Activated CD4-positive, alpha-beta memory T cell treated with anti-CD3 and anti-CD28 coated beads, Interleukin-2, amount 10 ng/mL, durations not matched to agents 7 days and 5 days (primary cell): ENCODE measurements around the gene ANO4. TPM values are rescaled to one million over a fixed set of nuclear protein-coding genes. Genes with fewer than 3 reads are reported as not detected.
"Not testable (repeated sequence)": the region's sequence is repeated elsewhere in the genome, so short reads cannot be mapped to it uniquely, and the experiment has no call there.

Experiments
- CTCF ChIA-PET: fragments of 350-600 bp; sonication (Branson Sonifier 250); formaldehyde crosslinking; loops from one replicate; lab custom pipeline; 2021; ENCODE audit warnings: antibody characterized with exemption, inconsistent platforms; lab: Charles Lee
- POLR2A ChIA-PET: fragments of 350-600 bp; sonication (Branson Sonifier 250); formaldehyde crosslinking; loops from one replicate; lab custom pipeline; 2021; ENCODE audit warnings: antibody characterized with exemption; lab: Charles Lee
- DNase-seq: peaks from one replicate; pipeline ENCODE4 v3.0.0-alpha.2; 2020
- H3K27ac Mint-ChIP-seq: one replicate; pipeline ENCODE4 v1.8.0; 2021; ENCODE audit warnings: mild to moderate bottlenecking, mixed read lengths
- H3K27me3 Mint-ChIP-seq: one replicate; pipeline ENCODE4 v1.8.0; 2021; ENCODE audit warnings: mixed read lengths
- H3K36me3 Mint-ChIP-seq: one replicate; pipeline ENCODE4 v1.8.0; 2021; ENCODE audit warnings: low read depth, mixed read lengths
- H3K4me1 Mint-ChIP-seq: one replicate; pipeline ENCODE4 v1.8.0; 2021; ENCODE audit warnings: mixed read lengths
- H3K4me3 Mint-ChIP-seq: one replicate; pipeline ENCODE4 v1.8.0; 2021; ENCODE audit warnings: mild to moderate bottlenecking, mixed read lengths
- H3K9me3 Mint-ChIP-seq: one replicate; pipeline ENCODE4 v1.8.0; 2021; ENCODE audit warnings: mixed read lengths
- total RNA-seq, 2 experiments: library from RNA; stranded (reverse); gene quantifications; one replicate each; pipeline ENCODE4 v1.2.3, GENCODE V29; 2021

The ANO4 gene
- total RNA-seq, 2 experiments from 2014 or later = not detected

DNA sequence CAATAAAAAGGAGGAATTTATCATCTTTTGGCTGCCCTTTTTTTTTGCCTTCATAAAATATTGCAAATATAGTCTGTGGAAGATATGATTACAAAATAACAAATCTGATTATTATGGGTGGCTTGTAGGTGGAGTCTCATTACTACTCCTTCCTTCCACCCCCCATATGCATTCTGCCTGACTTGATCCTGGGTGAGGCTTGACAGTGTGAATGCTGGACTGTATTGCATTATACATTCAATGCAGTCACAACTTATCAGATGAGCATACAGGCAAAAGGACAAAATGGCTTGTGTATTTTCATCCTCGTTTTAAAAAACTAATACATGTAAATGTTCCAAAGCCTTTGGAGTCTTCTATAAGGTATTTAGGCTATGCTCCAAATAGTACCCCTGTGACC is 186.3 kb downstream of the ANO4 start:
- Mint-ChIP-seq H3K27me3 (no peaks in the 10 kb centered on the region), H3K36me3 (no peaks in the 10 kb centered on the region), H3K27ac (no peak overlapping the region), H3K4me1 (no peaks in the 10 kb centered on the region), H3K4me3 (no peak overlapping the region), H3K9me3 (no peaks in the 10 kb centered on the region)
- POLR2A ChIA-PET = no interaction called here
- CTCF ChIA-PET = no interaction called here
- no peak for DNase-seq

DNA sequence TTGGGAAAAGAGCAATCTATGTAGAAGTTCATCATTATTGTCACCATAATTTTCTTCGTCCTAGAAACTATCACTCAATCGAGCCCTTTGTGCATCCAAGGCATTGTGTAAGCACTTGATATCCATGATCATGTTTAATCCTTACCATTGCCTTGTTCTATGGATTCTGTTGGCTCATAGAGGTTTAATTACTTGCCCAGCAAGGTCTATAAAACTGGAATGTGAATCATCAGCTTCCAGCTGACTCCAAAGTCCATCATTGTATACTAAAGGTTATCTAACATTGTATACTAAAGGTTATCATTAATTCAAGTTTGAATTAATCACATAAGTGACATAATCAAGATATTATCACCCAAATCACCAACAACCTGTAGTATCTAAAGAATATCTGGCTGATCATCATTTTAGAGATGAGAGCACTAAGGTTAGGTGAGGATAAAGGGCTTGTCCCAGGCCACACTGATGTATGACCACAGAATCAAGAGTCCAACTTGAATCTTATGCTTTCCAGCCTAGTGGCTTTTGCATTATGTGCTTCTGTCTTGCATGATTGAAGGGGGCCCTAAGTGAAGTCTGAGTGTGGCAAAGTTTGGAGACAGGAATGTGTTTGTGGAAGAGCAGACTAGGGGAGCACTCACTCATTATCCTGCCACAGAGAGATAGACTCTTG is 188.1 kb downstream of the ANO4 start:
- Mint-ChIP-seq H3K9me3 (no peaks in the 10 kb centered on the region), H3K4me1 (no peaks in the 10 kb centered on the region), H3K27ac (no peak overlapping the region), H3K4me3 (no peak overlapping the region), H3K36me3 (no peaks in the 10 kb centered on the region), H3K27me3 (no peaks in the 10 kb centered on the region)
- CTCF ChIA-PET = no interaction called here
- no peak for DNase-seq
- POLR2A ChIA-PET = no interaction called here

DNA sequence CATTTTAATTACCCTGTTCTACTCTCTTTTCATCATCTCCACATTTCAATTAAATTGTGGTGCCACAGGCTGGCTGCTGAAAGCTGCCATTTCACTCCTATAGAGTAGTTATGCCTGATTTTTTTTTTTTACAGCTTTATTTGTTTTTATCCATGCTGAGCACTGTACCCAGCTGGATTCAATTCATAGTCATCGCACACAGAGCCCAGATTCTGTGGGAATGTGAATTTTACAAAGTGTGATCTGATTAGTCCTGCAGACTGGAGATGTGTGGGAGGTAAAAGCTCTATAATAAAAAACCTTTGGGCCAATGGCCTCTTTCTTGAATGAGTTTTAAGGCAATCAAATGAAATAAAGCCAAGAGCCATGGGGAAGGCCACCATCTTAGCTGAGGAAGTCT is 190.2 kb downstream of the ANO4 start:
- ChIA-PET CTCF (no interaction called here), POLR2A (no interaction called here)
- no peaks in the 10 kb centered on the region for H3K36me3 Mint-ChIP-seq
- no peak overlapping the region for H3K4me3 Mint-ChIP-seq
- no peaks in the 10 kb centered on the region for H3K27me3 Mint-ChIP-seq
- DNase-seq = no peak
- H3K4me1 Mint-ChIP-seq = no peaks in the 10 kb centered on the region
- no peak overlapping the region for H3K27ac Mint-ChIP-seq
- peaks cover 3% of the 10 kb centered on the region for H3K9me3 Mint-ChIP-seq

DNA sequence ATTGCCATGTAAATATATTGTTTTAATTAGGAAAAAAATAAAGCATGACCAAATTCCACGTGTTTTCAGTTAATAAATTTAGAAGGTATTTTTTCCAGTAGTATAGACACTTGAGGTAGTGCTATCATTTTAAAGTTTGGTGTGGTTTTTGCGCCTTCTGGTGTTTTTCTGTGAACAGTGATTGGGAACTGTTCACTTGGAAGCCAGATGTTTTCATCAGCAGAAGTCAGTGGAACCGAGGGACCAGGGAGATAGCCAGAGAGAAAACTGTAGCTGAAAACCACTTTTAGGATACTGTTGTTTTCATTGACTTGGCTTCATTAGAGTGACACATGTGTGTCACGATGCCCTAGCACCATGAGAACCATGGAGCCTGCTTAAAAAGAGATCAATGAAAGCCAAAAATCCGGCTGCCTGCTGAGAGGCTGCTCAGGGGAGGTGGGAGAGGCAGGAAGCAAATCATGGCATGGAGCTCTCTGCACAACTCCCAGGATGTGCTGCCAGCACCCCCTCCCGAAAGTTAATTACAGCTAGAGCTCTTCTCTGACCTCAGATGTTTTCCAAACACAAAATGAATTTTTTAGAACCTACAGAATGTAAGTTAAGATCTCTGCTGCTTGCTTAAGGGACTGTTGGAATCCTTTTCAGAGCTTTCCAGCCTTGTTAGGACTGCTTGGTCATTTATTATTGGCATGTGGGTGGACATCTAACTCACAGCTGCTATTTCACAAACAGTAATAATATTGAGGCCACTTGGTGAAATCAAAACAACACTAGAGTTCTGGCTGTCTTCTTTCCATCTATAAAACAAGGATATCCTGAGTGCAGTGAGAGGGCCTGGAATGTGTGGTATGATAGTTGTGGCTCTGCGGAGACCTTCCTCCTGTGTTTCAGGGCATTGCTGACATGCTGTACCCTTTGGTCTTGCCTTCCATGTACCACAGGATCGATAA is 192.3 kb downstream of the ANO4 start:
- CTCF ChIA-PET = no interaction called here
- POLR2A ChIA-PET = no interaction called here
- no peak for DNase-seq
- Mint-ChIP-seq H3K4me3 (no peak overlapping the region), H3K9me3 (peaks cover 7% of the 10 kb centered on the region), H3K27me3 (no peaks in the 10 kb centered on the region), H3K36me3 (no peaks in the 10 kb centered on the region), H3K4me1 (no peaks in the 10 kb centered on the region), H3K27ac (no peak overlapping the region)

DNA sequence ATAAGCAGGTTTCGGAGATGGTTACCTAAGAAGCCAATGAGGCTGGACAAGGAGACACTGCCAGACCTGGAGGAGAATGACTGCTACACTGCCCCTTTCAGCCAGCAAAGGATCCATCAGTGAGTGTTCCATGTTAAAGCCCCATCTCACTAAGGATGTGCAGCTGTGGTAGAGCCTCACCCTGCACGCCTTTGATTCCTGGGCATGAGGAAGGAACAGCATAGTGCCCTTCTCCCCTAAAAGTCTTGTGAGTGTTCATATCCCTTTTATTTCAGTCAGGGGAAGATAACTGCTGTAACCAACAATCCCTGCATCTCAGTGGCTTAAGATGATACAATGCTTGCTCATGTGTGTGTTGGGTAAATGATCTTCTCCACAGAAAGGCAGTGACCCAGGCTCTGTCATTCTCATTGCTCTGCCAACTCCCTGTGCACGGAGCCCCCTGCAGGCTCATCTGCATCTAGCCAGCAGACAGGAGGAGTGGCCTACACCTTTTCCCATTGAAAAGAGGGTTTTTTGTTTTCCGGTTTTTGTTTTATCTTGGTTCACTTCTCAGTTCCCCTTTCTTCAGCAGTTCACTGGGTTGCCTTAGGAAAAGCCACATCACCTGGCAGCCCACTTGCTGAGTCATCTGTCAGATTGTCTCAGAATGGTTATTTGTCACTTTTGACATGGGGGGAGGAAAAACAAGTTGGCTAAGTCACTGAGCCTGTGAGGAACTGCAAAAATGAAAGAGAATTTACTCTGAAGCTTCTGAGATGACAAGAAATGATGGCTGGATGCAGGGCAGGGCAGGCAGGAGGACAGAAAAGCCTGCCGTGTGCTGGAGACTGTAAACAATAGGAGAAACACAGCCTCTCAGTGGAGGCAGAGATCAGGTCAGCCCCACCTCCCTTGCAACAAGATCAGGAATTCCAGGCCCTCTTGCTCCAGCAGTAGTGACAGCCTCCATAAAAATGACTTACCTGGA is 193.3 kb downstream of the ANO4 start:
- H3K9me3 Mint-ChIP-seq = peaks cover 7% of the 10 kb centered on the region
- no peak overlapping the region for H3K4me3 Mint-ChIP-seq
- H3K27ac Mint-ChIP-seq = no peak overlapping the region
- ChIA-PET CTCF (no interaction called here), POLR2A (no interaction called here)
- no peak for DNase-seq
- no peaks in the 10 kb centered on the region for H3K36me3 Mint-ChIP-seq
- no peaks in the 10 kb centered on the region for H3K27me3 Mint-ChIP-seq
- no peaks in the 10 kb centered on the region for H3K4me1 Mint-ChIP-seq

DNA sequence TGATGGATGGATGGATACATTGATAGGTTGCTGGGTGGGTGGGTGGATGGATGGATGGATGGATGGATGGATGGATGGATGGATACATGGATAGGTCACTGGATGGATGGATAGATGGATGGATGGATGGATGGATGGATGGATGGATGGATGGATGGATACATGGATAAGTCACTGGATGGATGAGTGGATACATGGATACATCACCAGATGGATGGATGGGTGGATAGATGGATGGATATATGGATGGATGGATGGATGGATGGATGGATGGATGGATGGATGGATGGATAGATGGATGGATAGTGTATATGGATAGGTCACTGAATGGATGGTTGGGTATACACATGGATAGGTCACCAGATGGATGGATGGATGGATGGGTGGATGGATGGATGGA is 194.9 kb downstream of the ANO4 start:
- POLR2A ChIA-PET, CTCF ChIA-PET, H3K36me3 Mint-ChIP-seq, H3K27ac Mint-ChIP-seq, H3K4me1 Mint-ChIP-seq, H3K27me3 Mint-ChIP-seq, DNase-seq, H3K4me3 Mint-ChIP-seq, H3K9me3 Mint-ChIP-seq: not testable (repeated sequence)

DNA sequence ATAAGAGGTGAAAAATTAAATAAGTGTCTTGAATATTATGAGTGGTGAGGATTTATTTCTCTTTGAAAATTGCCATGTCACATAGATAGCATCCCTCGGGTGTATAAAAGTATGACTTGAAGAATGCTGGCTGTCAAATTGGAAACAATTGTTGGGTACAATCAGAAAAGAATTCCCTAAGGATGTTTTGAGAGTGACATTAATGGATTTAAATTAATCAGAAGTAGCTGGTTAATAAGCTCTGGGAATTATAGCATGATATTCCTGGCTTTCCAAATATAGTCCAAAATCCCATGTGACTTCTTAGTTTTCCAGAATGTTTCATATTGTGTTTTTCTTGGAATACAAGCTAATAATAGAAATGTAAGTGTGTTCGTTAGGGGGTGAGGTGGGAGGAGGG is 196.5 kb downstream of the ANO4 start:
- CTCF ChIA-PET = no interaction called here
- H3K27me3 Mint-ChIP-seq = no peaks in the 10 kb centered on the region
- H3K36me3 Mint-ChIP-seq = no peaks in the 10 kb centered on the region
- H3K27ac Mint-ChIP-seq = no peak overlapping the region
- POLR2A ChIA-PET = no interaction called here
- no peak for DNase-seq
- no peaks in the 10 kb centered on the region for H3K4me1 Mint-ChIP-seq
- no peak overlapping the region for H3K4me3 Mint-ChIP-seq
- H3K9me3 Mint-ChIP-seq = peaks cover 7% of the 10 kb centered on the region

DNA sequence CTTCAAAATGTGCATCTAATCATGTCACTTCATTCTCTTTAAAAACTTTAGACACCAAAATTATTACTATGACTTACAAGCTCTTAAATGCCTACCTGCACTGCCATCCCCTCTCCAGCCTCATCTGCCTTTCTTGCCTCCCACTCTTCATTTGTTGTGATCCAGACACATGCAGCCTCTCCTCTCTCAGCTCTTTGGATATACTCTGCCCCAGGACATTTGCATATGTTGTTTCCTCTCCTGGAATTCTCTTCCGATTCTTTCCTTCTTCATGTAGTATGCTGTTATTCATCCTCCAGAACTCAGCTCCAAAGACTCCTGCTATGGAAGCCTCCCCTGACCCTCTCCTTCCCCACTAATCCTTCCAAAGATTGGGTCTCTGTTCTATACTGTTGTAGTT is 197.6 kb downstream of the ANO4 start:
- Mint-ChIP-seq H3K36me3 (no peaks in the 10 kb centered on the region), H3K4me3 (no peak overlapping the region), H3K9me3 (peaks cover 7% of the 10 kb centered on the region), H3K27ac (no peak overlapping the region), H3K4me1 (no peaks in the 10 kb centered on the region), H3K27me3 (no peaks in the 10 kb centered on the region)
- no peak for DNase-seq
- ChIA-PET POLR2A (no interaction called here), CTCF (no interaction called here)

DNA sequence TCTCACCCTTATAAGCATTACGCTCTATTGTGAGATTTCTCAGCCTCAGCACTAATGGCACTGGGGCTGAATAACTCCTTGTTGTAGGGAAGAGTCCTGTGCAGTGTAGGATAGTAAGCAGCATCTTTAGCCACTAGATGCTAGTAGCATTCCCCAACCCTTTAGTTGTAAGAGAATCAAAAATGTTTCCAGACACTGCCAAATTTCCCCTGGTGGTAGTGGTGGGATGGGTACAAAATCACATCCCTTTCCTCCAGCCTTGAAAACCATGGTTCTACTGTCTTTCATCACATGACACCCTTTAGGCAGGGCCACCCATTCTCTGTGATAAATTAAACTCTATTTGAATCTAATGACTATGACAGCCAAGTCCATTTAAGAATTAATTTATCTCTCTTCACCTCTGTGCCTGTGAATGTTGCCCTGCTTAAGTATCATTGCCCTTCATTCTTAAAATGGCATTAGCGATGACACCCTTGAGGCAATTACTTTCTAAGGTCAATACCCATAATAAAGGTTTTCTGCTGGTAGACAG is 199.4 kb downstream of the ANO4 start:
- Mint-ChIP-seq H3K27me3 (no peaks in the 10 kb centered on the region), H3K36me3 (no peaks in the 10 kb centered on the region), H3K4me1 (no peaks in the 10 kb centered on the region), H3K4me3 (no peak overlapping the region), H3K27ac (no peak overlapping the region), H3K9me3 (peaks cover 7% of the 10 kb centered on the region)
- no peak for DNase-seq
- ChIA-PET CTCF (no interaction called here), POLR2A (no interaction called here)

DNA sequence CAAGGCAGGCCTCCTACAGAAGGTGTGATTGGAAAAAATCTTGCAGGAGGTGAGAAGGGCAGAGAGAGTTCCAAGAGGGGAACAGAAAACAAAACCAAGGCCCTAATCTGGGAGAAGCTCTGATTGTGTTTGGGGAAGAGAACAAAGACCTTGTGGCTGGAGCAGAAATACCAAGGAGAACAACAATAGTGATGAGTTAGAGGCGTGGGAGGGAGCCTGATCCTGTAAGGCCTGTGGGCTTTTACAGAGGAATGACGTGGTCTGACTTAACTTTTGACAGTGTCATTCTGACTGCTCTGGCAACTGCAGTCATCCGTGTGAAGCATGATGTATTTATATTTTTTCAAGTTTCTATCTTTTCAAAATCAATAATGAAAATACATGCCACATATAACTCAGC is 200.6 kb downstream of the ANO4 start:
- no peaks in the 10 kb centered on the region for H3K27me3 Mint-ChIP-seq
- ChIA-PET POLR2A (no interaction called here), CTCF (no interaction called here)
- peaks cover 3% of the 10 kb centered on the region for H3K9me3 Mint-ChIP-seq
- H3K36me3 Mint-ChIP-seq = no peaks in the 10 kb centered on the region
- no peak for DNase-seq
- H3K27ac Mint-ChIP-seq = no peak overlapping the region
- H3K4me3 Mint-ChIP-seq = no peak overlapping the region
- H3K4me1 Mint-ChIP-seq = no peaks in the 10 kb centered on the region

DNA sequence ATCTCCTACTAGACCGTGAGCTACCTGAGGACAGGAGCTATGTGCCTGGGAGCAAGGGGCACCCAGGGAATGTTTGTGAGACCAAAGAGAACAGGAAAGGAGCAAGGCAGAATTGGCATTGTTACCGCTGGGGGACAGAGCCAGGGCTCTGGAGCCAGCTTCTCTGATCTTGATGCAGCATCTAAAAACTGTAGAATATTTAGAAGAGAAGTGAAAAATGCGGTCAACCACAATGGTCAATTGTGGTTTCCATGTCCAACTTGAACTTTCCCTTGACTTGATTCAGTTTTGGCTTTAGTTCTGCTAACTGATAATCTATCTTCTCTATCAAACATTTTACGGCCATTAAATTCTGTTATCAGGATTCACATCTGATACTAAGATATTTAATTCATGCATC is 201.2 kb downstream of the ANO4 start:
- CTCF ChIA-PET = no interaction called here
- Mint-ChIP-seq H3K36me3 (no peaks in the 10 kb centered on the region), H3K27me3 (no peaks in the 10 kb centered on the region), H3K4me3 (no peak overlapping the region), H3K9me3 (peaks cover 1% of the 10 kb centered on the region), H3K4me1 (no peaks in the 10 kb centered on the region), H3K27ac (no peak overlapping the region)
- POLR2A ChIA-PET = no interaction called here
- no peak for DNase-seq

DNA sequence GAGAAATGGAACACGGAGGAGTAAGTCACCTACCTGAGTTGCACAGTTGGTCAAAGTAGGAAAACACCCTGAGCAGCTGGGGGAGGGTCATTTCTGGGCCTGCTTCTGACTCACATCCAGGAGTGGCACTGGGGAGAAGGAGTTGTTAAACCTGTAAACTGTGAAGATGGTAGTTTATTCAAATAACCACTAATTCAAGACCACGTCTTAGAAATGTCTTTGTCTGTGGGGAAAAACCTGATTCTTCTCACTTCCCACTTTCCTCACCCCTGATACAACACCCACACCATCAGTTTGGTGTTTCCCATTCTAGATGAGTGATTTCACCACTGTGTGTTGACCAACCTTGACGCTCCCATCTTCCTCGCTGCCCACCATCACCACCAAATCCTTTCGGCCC is 207.1 kb downstream of the ANO4 start:
- no peaks in the 10 kb centered on the region for H3K36me3 Mint-ChIP-seq
- ChIA-PET POLR2A (no interaction called here), CTCF (no interaction called here)

More for the DNA sequence above, 207.1 kb downstream of the ANO4 start:
- Mint-ChIP-seq H3K27ac (no peak overlapping the region), H3K4me3 (no peak overlapping the region), H3K4me1 (no peaks in the 10 kb centered on the region), H3K27me3 (no peaks in the 10 kb centered on the region), H3K9me3 (no peaks in the 10 kb centered on the region)
- no peak for DNase-seq
